Measurements from ENCODE around the gene AMD1.
"Not testable (repeated sequence)": the region's sequence is repeated elsewhere in the genome, so short reads cannot be mapped to it uniquely, and the experiment has no call there.

AMD1 gene

GRCh38 chr6:110878751-110879522 is 4.4 kb downstream of the AMD1 start:
- peak; percentile 26 to 45 for DNase-seq

- no peak for DNase-seq
Observed at GRCh38 chr6:110880651-110881050, 6.1 kb downstream of the AMD1 start.

GRCh38 chr6:110881546-110882273 is 7.1 kb downstream of the AMD1 start:
- no peak for DNase-seq

DNA sequence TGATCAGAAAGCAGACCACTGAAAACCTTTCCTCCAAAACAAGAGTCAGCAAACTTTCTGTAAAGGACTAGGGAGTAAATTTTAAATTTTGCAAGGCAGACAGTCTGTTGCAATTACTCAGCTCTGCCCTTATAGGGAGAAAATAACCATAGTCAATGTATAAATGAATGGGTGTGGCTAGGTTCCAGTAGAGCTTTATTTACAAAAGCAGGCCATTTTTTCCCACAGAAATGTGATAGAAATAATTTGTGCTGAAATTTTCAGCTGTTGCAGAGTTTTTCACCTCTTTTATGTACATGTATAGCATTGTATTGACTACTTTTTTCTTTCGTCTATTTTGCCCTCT is 7.7 kb downstream of the AMD1 start:
- DNase-seq = no peak

DNA sequence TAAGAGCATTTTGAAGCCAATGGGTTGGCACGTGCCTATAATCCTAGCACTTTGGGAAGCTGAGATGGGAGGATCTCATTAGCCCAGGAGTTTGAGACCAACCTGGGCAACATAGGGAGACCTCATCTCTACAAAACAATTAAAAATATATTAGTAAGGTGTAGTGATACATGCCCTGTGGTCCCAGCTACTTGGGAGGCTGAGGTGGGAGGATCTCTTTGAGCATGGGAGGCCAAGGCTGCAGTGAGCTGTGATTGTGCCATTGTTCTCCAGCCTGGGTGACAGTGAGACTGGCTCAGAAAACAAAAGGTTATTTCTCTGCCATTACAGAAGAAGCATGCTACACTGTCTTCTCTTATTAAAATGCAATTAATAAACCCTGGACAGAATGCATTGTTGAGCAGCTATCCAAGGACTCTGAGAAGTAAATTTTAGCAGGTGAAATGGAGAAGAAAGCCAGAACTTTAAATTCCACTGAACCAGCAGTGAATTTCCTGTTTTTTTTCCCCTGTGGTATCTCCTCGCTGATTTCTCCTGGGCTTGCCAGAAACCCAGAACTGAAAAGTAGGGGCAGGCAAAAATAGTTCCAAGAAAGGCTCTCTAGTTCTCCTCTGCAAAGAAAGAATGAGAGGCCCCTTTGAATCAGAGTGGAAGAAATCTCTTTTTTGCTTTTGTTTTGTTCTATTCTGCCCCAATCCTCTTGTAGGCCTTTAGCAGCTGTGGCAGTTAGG is 8.4 kb downstream of the AMD1 start:
- DNase-seq = no peak

DNA sequence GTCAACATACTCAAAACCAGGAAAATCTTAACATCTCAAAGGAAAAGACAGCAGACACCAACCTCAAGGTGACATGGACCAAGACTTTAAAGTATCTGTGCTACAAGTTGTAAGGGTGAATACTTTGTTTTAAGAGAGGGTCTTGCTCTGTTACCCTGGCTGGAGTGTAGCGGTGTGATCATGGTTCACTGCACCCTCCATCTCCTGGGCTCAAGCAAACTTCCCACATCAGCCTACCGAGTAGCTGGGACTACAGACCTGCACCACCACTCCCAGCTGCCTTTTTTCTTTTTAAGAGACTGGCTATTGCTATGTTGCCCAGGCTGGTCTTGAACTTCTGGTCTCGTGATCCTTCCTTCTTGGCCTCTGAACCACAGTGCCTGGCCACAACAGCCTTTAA is 9.7 kb downstream of the AMD1 start:
- DNase-seq = no peak

DNA sequence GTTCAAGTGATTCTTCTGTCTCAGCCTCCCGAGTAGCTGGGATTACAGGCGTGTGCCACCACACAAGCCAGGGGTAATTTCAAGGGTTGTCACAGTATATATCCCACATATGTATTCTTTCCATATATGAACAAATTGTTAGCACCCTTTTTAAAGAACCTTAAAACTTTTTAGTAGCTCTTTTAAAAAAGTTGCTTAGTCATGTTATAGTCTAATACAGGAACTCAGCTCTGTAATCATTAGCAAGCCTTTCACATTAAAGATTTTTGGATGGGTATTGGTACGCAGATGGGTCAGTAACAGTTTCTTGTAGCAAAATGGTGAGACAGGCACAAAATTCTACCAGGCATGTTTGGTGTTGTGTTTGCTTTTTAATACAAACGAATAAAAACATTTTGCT is 10.9 kb downstream of the AMD1 start:
- DNase-seq = no peak

GRCh38 chr6:110886555-110887167 is 12.1 kb downstream of the AMD1 start:
- DNase-seq = no peak

DNA sequence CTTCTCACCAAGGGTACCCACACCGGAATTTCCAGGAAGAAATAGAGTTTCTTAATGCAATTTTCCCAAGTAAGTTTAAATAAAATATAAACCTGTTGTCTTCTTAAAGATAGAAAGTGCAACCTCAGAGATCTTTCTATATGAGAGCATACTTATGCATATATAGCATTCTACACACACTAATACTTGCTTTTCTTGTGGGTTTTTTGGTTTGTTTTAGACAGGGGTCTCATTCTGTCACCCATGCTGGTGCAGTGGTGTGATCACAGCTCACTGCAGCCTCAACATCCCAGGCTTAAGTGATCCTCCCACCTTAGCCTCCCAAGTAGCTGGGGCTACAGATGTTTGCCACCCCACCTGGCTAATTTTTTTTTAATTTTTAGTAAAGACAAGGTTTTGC is 15.7 kb downstream of the AMD1 start:
- no peak for DNase-seq

DNA sequence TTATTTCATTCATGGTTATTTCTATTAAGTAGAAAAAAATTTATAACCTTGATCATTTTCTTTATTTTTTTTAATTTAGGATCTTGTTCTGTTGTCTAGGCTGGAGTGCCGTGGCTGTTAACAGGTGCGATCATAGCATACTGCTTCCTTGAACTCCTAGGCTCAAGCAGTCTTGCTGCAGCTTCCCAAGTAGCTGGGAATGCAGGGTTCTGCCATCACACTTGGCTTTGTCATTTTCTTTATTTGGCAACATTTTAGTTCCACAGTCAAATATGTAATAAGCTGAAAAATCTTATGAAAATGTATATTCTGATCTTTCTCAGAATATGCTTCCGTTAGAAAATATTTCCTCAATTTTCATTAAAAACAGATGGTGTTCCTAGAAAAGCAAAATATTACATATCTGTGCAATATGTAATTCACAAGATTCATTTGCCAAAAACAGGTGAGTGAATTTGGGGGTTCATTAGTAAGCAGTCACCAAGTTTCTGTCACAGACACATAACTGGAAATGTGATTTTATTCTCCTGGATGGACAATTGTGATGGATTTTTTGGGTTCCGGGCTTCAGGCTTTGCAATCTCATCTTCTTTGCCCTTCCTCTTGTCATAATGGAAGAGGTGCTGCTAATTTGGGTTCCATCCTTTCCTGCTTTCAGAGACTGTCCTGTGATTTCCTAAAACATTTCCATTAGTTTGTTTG is 21.5 kb downstream of the AMD1 start:
- DNase-seq = no peak

DNA sequence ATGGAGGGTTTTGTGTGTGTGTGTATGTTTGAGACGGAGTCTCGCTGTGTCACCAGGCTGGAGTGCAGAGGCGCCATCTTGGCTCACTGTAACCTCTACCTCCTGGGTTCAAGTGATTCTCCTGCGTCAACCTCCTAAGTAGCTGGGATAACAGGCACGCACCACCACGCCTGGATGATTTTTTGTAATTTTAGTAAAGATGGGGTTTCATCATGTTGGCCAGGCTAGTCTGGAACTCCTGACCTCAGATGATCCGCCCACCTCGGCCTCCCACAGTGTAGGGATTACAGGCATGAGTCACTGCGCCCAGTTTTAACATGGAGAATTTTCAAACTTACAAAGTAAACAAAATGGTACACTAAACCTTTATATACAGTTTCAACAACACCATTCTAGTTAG is 22.8 kb downstream of the AMD1 start:
- no peak for DNase-seq

- DNase-seq = no peak
Observed at GRCh38 chr6:110898111-110898510, 23.5 kb downstream of the AMD1 start.

DNA sequence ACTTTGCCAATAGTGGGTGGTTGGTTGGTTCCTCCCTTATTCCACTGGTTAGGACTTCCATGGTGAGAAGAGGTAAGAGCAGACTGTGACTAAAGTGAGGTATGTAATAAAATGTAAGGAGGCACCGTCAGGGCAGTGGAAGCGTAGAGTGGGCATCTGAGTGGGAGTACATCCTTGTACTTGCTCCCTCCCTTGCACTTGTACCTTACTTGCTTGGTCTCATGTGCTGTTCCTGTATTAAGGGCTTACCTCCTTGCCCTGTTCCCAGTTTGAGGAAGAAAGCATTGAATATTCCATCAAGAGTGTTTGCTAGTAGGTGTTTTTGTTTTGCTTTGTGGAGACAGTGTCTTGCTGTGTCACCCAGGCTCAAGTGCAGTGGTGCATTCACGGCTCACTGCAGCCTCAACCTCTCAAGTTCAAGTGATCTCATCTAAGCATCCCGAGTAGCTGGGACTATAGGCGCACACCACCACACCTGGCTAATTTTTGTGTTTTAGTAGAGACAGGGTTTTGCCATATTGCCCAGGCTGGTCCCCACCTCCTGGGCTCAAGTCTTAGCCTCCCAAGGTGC is 25.5 kb downstream of the AMD1 start:
- DNase-seq = no peak

DNA sequence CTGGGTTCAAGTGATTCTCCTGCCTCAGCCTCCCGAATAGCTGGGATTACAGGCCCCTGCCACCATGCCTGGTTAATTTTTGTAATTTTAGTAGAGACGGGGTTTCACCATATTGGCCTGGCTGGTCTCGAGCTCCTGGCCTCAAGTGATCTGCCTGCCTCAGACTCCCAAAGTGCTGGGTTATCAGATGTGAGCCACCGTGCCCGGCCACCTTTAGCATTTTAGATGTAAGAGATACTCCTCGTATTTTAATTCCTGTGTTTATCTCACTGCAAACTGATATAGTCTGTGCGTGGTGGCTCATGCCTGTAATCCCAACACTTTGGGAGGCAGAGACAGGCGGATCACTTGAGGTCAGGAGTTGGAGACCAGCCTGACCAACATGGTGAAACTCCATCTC is 27.0 kb downstream of the AMD1 start:
- not testable (repeated sequence) for DNase-seq

- DNase-seq = no peak
Observed at GRCh38 chr6:110902091-110902490, 27.5 kb downstream of the AMD1 start.

DNA sequence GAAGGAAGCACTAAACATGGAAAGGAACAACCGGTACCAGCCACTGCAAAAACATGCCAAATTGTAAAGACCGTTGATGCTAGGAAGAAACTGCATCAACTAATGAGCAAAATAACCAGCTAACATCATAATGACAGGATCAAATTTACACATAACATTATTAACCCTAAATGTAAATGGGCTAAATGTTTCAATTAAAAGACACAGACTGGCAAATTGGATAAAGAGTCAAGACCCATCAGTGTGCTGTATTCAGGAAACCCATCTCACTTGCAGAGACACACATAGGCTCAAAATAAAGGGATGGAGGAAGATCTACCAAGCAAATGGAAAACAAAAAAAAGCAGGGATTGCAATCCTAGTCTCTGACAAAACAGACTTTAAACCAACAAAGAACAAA is 31.7 kb downstream of the AMD1 start:
- DNase-seq = not testable (repeated sequence)

DNA sequence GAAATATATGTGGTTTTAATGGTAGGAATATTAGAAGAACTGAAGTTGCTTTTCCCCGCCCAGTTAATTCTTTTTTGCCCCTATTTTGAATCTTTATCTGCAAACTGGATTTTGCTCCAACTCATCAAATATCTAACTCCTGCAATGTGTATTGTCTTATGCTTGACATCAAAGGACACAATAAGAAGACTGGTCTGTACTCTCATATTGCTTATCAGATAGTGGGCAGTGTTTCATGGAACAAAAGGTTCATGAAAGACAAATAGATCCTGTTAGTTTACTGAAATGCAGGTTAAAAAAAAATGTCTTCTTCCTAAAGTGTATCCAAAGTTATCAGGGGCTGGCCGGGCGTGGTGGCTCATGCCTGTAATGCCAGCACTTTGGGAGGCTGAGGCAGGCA is 56.2 kb downstream of the AMD1 start:
- no peak for DNase-seq

DNA sequence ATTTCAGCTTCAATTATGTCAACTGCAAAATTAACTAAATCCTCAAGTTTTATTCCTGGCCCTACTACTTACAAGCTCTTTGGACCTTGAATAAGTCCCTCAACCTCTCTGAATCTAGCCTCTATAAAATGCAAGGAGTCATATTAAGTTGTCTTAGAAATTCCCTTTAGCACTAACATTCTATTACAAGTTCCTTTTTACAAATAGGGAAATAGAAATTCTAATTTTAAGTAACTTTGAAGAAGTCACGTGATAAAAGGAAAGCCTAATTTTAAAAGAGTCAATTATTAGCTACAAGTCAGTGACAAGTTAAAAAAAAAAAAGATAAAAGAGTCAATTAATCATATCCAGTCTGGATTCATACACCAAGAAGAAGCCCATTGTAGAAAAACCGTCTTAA is 59.3 kb downstream of the AMD1 start:
- no peak for DNase-seq

- DNase-seq = no peak
Observed at GRCh38 chr6:110934381-110934898, 59.9 kb downstream of the AMD1 start.

GRCh38 chr6:110935171-110935570 is 60.6 kb downstream of the AMD1 start:
- no peak for DNase-seq

DNA sequence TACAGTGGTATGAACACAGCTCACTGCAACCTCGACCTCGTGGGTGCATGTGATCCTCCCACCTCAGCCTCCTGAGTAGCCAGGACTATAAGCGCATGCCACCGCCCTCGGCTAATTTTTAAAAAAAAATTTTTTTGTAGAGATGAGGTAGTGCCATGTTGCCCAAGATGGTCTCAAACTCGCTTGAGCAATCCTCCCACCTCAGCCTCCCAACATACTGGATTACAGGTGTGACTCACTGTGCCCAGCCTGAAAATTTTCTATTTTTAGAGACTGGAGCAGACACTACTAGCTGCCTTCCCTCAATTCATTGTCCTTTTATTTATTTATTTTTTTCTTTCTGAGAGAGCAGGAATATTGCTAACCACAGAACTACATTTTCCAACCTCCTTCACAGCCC is 63.6 kb downstream of the AMD1 start:
- no peak for DNase-seq
